Adrenal gland (tissue), 12 donors: ENCODE measurements around the gene CHST8. TPM values are rescaled to one million over a fixed set of nuclear protein-coding genes. Genes with fewer than 3 reads are reported as not detected.
A peak's percentile ranks its signal among the peaks of the same experiment; 100 is the strongest.

Experiments
- DNase-seq, 7 donors: peaks; one replicate each; pipeline ENCODE4 v3.0.0-alpha.2; 2019 to 2020
- H3K27ac ChIP-seq, 5 donors: fragments of 200-600 bp; sonication (generic) in 4 of 5; 1 replicate in 3 of 5; 2 replicates in 2 of 5; pipeline versions ENCODE4 v1.5.1 to v1.8.0; 2016 to 2020; ENCODE audit warnings: mild to moderate bottlenecking in 1 of 5
- H3K27me3 ChIP-seq: fragments of 200-600 bp; 2 replicates; pipeline ENCODE4 v1.8.0; 2021
- H3K36me3 ChIP-seq, 2 donors: fragments of 200-600 bp; replicated peaks in 1 of 2; 1 replicate in 1 of 2; 2 replicates in 1 of 2; pipeline versions ENCODE4 v1.5.1 to v1.8.0; 2018 to 2022
- H3K4me1 ChIP-seq, 2 donors: fragments of 200-600 bp; replicated peaks in 1 of 2; 1 replicate in 1 of 2; 2 replicates in 1 of 2; pipeline versions ENCODE4 v1.5.1 to v1.8.0; 2018 to 2021
- H3K4me3 ChIP-seq, 4 donors: fragments of 200-600 bp; sonication (generic) in 3 of 4; one replicate each; pipeline ENCODE4 v1.5.1; 2016 to 2018
- H3K9me3 ChIP-seq, 3 donors: fragments of 200-600 bp; sonication (generic) in 1 of 3; replicated peaks in 1 of 3; 1 replicate in 2 of 3; 2 replicates in 1 of 3; pipeline versions ENCODE4 v1.5.1 to v1.8.0; 2016 to 2021
- POLR2A ChIP-seq, 2 donors: fragments of 450-650 bp; IDR thresholded peaks; one replicate each; pipeline ENCODE4 v1.6.1; 2017; ENCODE audit warnings: antibody characterized with exemption in 2 of 2, mild to moderate bottlenecking in 2 of 2, moderate library complexity in 1 of 2
- WGBS, 4 donors: extraction: QIAGEN DNeasy Blood & Tissue Kit in 2 of 4; methylation state at CpG; one replicate each; pipeline versions ENCODE4 v1.1.5 to v1.1.7; 2013 to 2017; 5-methylcytosine and 5-hydroxymethylcytosine counted together
- intact Hi-C, 2 donors: fragments of 100-400 bp; cut with DNase I; formaldehyde crosslinking; loops; one replicate each; pipeline versions ENCODE4 v1.14.1 to v1.15.0; 2022 to 2023
- polyA plus RNA-seq, 3 donors: library from polyadenylated mRNA; stranded (reverse); fragments of 200-250 nt in 2 of 3; fragments of 350-450 nt in 1 of 3; fragmentation: Illumina TruSeq in 1 of 3; extraction: RNeasy Lipid Tissue Mini Kit (QIAGEN cat#74804) in 1 of 3; gene quantifications; one replicate each; pipeline ENCODE4 v1.2.3, GENCODE V29; 2013 to 2014
- total RNA-seq, 9 donors: library from RNA; depleted of rRNA in 4 of 9; stranded (reverse); fragments of >200 nt in 4 of 9; fragments of 120-200 nt in 1 of 9; fragmentation: NEBNext Ultra II Directional in 1 of 9; extraction: Animal tissue kit (Norgen Biotek cat#: 25700) in 1 of 9; gene quantifications; one replicate each; pipeline versions ENCODE4 v1.1.0 to v1.2.4, GENCODE V29; 2013 to 2023
- TF ChIP-seq, protein P1 (sequence below), 6 experiments: fragments of 450-650 bp in 4 of 6; fragments of 200-600 bp in 2 of 6; sonication (generic) in 1 of 6; IDR thresholded peaks; 1 replicate in 5 of 6; 2 replicates in 1 of 6; pipeline versions ENCODE4 v1.5.1 to v1.8.0; 2016 to 2021; ENCODE audit warnings: antibody characterized with exemption in 6 of 6, mild to moderate bottlenecking in 2 of 6, moderate library complexity in 1 of 6
- donor health status: healthy with polysubstance abuse.
- donor health status: Bipolar disorder and iron deficiency.
- donor health status: DM: yes; HTN: yes; CAD: no.
- donor health status: DM: no; HTN: no; CAD: no.
- donor health status: DM: no; HTN: no; CAD: no.
- donor health status: DM: yes; HTN: yes; CAD: no.

CHST8 gene
- total and polyA plus RNA-seq, 12 donors = 0.06 to 1.9 (median 0.61) TPM; not detected in 4

GRCh38 chr19:33736158-33736557 is 114.4 kb downstream of the CHST8 start:
- intact Hi-C loops = no loop called here
- H3K27me3 ChIP-seq = no peaks in the 10 kb centered on the region

DNA sequence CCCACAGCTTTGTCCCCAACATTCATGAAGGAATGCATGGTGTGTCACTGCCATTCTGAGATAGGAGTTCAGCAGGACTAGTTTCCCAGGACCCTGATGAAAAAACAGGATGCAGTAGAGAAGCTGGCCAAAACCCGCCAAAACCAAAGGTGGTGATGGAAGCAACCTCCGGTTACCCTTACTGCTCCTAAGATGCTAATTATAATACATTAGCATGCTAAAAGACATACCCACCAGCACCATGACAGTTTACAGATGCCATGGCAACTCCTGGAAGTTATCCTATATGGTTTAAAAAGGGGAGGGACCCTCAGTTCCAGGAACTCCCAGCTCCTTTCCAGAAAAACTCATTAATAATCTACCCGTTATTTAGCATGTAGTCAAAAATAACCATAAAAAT is 115.0 kb downstream of the CHST8 start:
- DNase-seq = no peak
- Histone ChIP-seq H3K4me1 (no peaks in the 10 kb centered on the region), H3K36me3 (no peaks in the 10 kb centered on the region), H3K9me3 (no peaks in the 10 kb centered on the region), H3K4me3 (no peak overlapping the region), H3K27ac (no peak overlapping the region), H3K27me3 (no peaks in the 10 kb centered on the region)
- no peak for TF ChIP-seq POLR2A (IDR thresholded peaks at IDR 0.05)
- TF ChIP-seq, protein P1, sequence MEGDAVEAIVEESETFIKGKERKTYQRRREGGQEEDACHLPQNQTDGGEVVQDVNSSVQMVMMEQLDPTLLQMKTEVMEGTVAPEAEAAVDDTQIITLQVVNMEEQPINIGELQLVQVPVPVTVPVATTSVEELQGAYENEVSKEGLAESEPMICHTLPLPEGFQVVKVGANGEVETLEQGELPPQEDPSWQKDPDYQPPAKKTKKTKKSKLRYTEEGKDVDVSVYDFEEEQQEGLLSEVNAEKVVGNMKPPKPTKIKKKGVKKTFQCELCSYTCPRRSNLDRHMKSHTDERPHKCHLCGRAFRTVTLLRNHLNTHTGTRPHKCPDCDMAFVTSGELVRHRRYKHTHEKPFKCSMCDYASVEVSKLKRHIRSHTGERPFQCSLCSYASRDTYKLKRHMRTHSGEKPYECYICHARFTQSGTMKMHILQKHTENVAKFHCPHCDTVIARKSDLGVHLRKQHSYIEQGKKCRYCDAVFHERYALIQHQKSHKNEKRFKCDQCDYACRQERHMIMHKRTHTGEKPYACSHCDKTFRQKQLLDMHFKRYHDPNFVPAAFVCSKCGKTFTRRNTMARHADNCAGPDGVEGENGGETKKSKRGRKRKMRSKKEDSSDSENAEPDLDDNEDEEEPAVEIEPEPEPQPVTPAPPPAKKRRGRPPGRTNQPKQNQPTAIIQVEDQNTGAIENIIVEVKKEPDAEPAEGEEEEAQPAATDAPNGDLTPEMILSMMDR (IDR thresholded peaks at IDR 0.05) = no peak
- WGBS, 4 donors = 32 to 50% (median 37%) methylated on average over 3 of the region's 3 CpGs
- intact Hi-C loops = no loop called here

More at GRCh38 chr19:33736158-33736557, 114.4 kb downstream of the CHST8 start:
- DNase-seq = no peak
- no peak overlapping the region for H3K4me3 ChIP-seq
- no peaks in the 10 kb centered on the region for H3K9me3 ChIP-seq
- WGBS, 4 donors = 40 to 70% (median 53%) methylated on average over 2 to 6 of the region's 6 CpGs
- H3K36me3 ChIP-seq = no peaks in the 10 kb centered on the region
- TF ChIP-seq POLR2A (IDR thresholded peaks at IDR 0.05) = no peak
- TF ChIP-seq, protein P1 (IDR thresholded peaks at IDR 0.05) = no peak
- no peak overlapping the region for H3K27ac ChIP-seq
- H3K4me1 ChIP-seq = no peaks in the 10 kb centered on the region

GRCh38 chr19:33737681-33738371 is 116.1 kb downstream of the CHST8 start:
- H3K36me3 ChIP-seq = no peaks in the 10 kb centered on the region
- DNase-seq = no peak
- WGBS, 4 donors = 43 to 54% (median 52%) methylated on average over 4 of the region's 4 CpGs
- intact Hi-C loops = no loop called here
- no peaks in the 10 kb centered on the region for H3K9me3 ChIP-seq
- no peak overlapping the region for H3K27ac ChIP-seq
- no peaks in the 10 kb centered on the region for H3K4me1 ChIP-seq
- no peak overlapping the region for H3K4me3 ChIP-seq
- H3K27me3 ChIP-seq = no peaks in the 10 kb centered on the region
- no peak for TF ChIP-seq POLR2A (IDR thresholded peaks at IDR 0.05)
- TF ChIP-seq, protein P1 (IDR thresholded peaks at IDR 0.05) = no peak

DNA sequence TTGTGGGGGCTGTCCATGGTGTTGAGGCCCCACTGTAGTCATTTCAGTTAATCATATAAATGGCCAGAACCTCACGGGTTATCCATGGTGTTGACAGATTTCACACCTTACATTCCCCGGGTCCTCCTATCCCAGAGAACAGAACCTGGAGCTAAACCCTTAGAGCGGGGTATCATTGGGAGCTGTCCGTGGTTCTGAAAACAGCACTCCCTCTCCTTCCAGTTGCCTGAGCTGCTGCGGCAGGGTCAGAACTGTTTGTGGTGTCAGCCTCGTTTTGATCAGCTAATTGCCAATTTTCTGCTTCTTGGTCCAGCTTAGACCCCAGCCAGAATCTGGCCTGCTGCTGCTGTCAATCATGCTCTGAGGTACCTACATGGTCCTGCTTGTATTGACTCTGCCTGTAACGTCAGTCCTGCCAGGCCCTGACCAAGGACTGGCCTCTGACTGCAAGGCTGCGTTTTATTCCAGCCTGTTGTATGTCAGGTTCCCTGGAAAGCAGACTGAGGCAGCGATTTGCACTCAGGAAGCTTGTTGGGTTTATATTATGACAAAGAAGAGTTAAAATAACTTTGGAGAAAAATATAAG is 119.2 kb downstream of the CHST8 start:
- 16 to 28% (median 18%) methylated on average over 9 of the region's 9 CpGs for WGBS, 4 donors
- no peaks in the 10 kb centered on the region for H3K27me3 ChIP-seq
- no peak overlapping the region for H3K4me3 ChIP-seq
- intact Hi-C loops = no loop called here
- H3K27ac ChIP-seq = no peak overlapping the region
- H3K9me3 ChIP-seq = no peaks in the 10 kb centered on the region
- no peaks in the 10 kb centered on the region for H3K4me1 ChIP-seq
- peak in 4 of 7 donors; percentile 26 to 45 (median 33) for DNase-seq
- H3K36me3 ChIP-seq = no peaks in the 10 kb centered on the region
- TF ChIP-seq, protein P1 (IDR thresholded peaks at IDR 0.05) = no peak
- no peak for TF ChIP-seq POLR2A (IDR thresholded peaks at IDR 0.05)
